ENCODE data around the gene TNNI3K. TPM values are rescaled to one million over a fixed set of nuclear protein-coding genes. Genes with fewer than 3 reads are reported as not detected.

The TNNI3K gene
- total RNA-seq, 1 donor from 2014 or later: not detected

- peaks cover 9% of the 10 kb centered on the region for H3K4me1 Mint-ChIP-seq (ENCODE audit: unreplicated experiment)
- no peak overlapping the region for H3K4me3 Mint-ChIP-seq
- no peaks in the 10 kb centered on the region for H3K9me3 Mint-ChIP-seq
- DNase-seq (ENCODE audit: extremely low spot score, unreplicated experiment): no peak
- no peak overlapping the region for H3K27ac Mint-ChIP-seq
- no peak for TF ChIP-seq CTCF (conservative IDR thresholded peaks at IDR 0.05)
- no peaks in the 10 kb centered on the region for H3K36me3 Mint-ChIP-seq
- peaks cover 10% of the 10 kb centered on the region for H3K27me3 Mint-ChIP-seq
These were observed 282.4 kb downstream of the TNNI3K start for GRCh38 chr1:74517599-74518051.

GRCh38 chr1:74522148-74522547 lies 287.0 kb downstream of the TNNI3K start:
- no peak for TF ChIP-seq CTCF (conservative IDR thresholded peaks at IDR 0.05)
- Mint-ChIP-seq H3K27ac (no peak overlapping the region), H3K36me3 (no peaks in the 10 kb centered on the region), H3K4me1 (ENCODE audit: unreplicated experiment) (peaks cover 9% of the 10 kb centered on the region), H3K9me3 (no peaks in the 10 kb centered on the region), H3K4me3 (no peak overlapping the region), H3K27me3 (peaks cover 2% of the 10 kb centered on the region)
- DNase-seq (ENCODE audit: extremely low spot score, unreplicated experiment): no peak

- Mint-ChIP-seq H3K27ac (no peak overlapping the region), H3K36me3 (no peaks in the 10 kb centered on the region), H3K4me1 (ENCODE audit: unreplicated experiment) (peaks cover 9% of the 10 kb centered on the region), H3K27me3 (peaks cover 2% of the 10 kb centered on the region), H3K9me3 (no peaks in the 10 kb centered on the region), H3K4me3 (no peak overlapping the region)
- no peak for DNase-seq (ENCODE audit: extremely low spot score, unreplicated experiment)
- TF ChIP-seq CTCF (conservative IDR thresholded peaks at IDR 0.05): no peak
These were observed 288.8 kb downstream of the TNNI3K start for GRCh38 chr1:74523873-74524480.

GRCh38 chr1:74526708-74527107 lies 291.5 kb downstream of the TNNI3K start:
- Mint-ChIP-seq H3K9me3 (no peaks in the 10 kb centered on the region), H3K4me3 (no peak overlapping the region), H3K27ac (no peak overlapping the region), H3K36me3 (no peaks in the 10 kb centered on the region), H3K4me1 (ENCODE audit: unreplicated experiment) (peaks cover 9% of the 10 kb centered on the region), H3K27me3 (peaks cover 2% of the 10 kb centered on the region)
- no peak for DNase-seq (ENCODE audit: extremely low spot score, unreplicated experiment)
- no peak for TF ChIP-seq CTCF (conservative IDR thresholded peaks at IDR 0.05)

GRCh38 chr1:74528123-74528522 lies 292.9 kb downstream of the TNNI3K start:
- DNase-seq (ENCODE audit: extremely low spot score, unreplicated experiment): no peak
- TF ChIP-seq CTCF (conservative IDR thresholded peaks at IDR 0.05): no peak
- Mint-ChIP-seq H3K36me3 (no peaks in the 10 kb centered on the region), H3K4me1 (ENCODE audit: unreplicated experiment) (no peaks in the 10 kb centered on the region), H3K4me3 (no peak overlapping the region), H3K27ac (no peak overlapping the region), H3K9me3 (no peaks in the 10 kb centered on the region), H3K27me3 (no peaks in the 10 kb centered on the region)
